ENCODE results near the gene DPM2. TPM values are rescaled to one million over a fixed set of nuclear protein-coding genes. Genes with fewer than 3 reads are reported as not detected.

Gene DPM2
- total and polyA plus RNA-seq, 2 experiments from 2014 or later = 19.2 to 57.1 TPM

- no peak for DNase-seq (ENCODE audit: low spot score)
- no peak overlapping the region for H3K4me3 ChIP-seq
- peak overlapping the region; percentile 81 for H2AFZ ChIP-seq
- 40% methylated on average over 14 of the region's 25 CpGs for WGBS (ENCODE audit: low lambda C conversion rate, missing lambda C conversion rate)
- H3K27ac ChIP-seq = peak overlapping the region; percentile 70
- TF ChIP-seq EZH2phosphoT487 (IDR thresholded peaks at IDR 0.05; ENCODE audit: low read depth, severe bottlenecking, unreplicated experiment) (no peak), EZH2 (IDR thresholded peaks at IDR 0.05; ENCODE audit: borderline replicate concordance) (no peak), CTCF (IDR thresholded peaks at IDR 0.05; ENCODE audit: poor library complexity) (no peak)
- no peaks in the 10 kb centered on the region for H3K36me3 ChIP-seq (replicated peaks; ENCODE audit: insufficient read depth, low read depth)
- H3K79me2 ChIP-seq = peaks cover 21% of the 10 kb centered on the region
- H3K9me2 ChIP-seq (replicated peaks; ENCODE audit: insufficient read depth) = no peaks in the 10 kb centered on the region
- H3K9me3 ChIP-seq (ENCODE audit: low read depth) = no peaks in the 10 kb centered on the region
- H3K27me3 ChIP-seq = no peaks in the 10 kb centered on the region
- no peaks in the 10 kb centered on the region for H4K20me1 ChIP-seq (ENCODE audit: insufficient read depth, poor library complexity, severe bottlenecking)
- H3K4me2 ChIP-seq = peak overlapping the region; percentile 97
- peaks cover 25% of the 10 kb centered on the region for H3K4me1 ChIP-seq (ENCODE audit: insufficient read depth)
Measured at GRCh38 chr9:127938298-127938690, 640 bp upstream of the DPM2 start.

GRCh38 chr9:127937056-127937387 lies 632 bp downstream of the DPM2 start:
- H4K20me1 ChIP-seq (ENCODE audit: insufficient read depth, poor library complexity, severe bottlenecking) = no peaks in the 10 kb centered on the region
- WGBS (ENCODE audit: low lambda C conversion rate, missing lambda C conversion rate) = 20% methylated on average over 7 of the region's 7 CpGs
- DNase-seq (ENCODE audit: low spot score) = no peak

GRCh38 chr9:127936347-127936852 lies 1.3 kb downstream of the DPM2 start:
- WGBS (ENCODE audit: low lambda C conversion rate, missing lambda C conversion rate) = 85% methylated on average over 14 of the region's 14 CpGs
- Histone ChIP-seq H3K4me2 (peak overlapping the region; percentile 97), H3K27ac (no peak overlapping the region), H3K4me3 (no peak overlapping the region), H3K79me2 (peaks cover 21% of the 10 kb centered on the region), H2AFZ (no peak overlapping the region), H4K20me1 (ENCODE audit: insufficient read depth, poor library complexity, severe bottlenecking) (no peaks in the 10 kb centered on the region), H3K4me1 (ENCODE audit: insufficient read depth) (peaks cover 22% of the 10 kb centered on the region), H3K9me2 (replicated peaks; ENCODE audit: insufficient read depth) (no peaks in the 10 kb centered on the region), H3K9me3 (ENCODE audit: low read depth) (no peaks in the 10 kb centered on the region), H3K36me3 (replicated peaks; ENCODE audit: insufficient read depth, low read depth) (no peaks in the 10 kb centered on the region), H3K27me3 (no peaks in the 10 kb centered on the region)
- TF ChIP-seq EZH2phosphoT487 (IDR thresholded peaks at IDR 0.05; ENCODE audit: low read depth, severe bottlenecking, unreplicated experiment) (no peak), CTCF (IDR thresholded peaks at IDR 0.05; ENCODE audit: poor library complexity) (no peak), EZH2 (IDR thresholded peaks at IDR 0.05; ENCODE audit: borderline replicate concordance) (no peak)
- no peak for DNase-seq (ENCODE audit: low spot score)

More at GRCh38 chr9:127937056-127937387, 632 bp downstream of the DPM2 start:
- peaks cover 22% of the 10 kb centered on the region for H3K4me1 ChIP-seq (ENCODE audit: insufficient read depth)
- peaks cover 21% of the 10 kb centered on the region for H3K79me2 ChIP-seq
- no peaks in the 10 kb centered on the region for H3K9me3 ChIP-seq (ENCODE audit: low read depth)
- H3K27ac ChIP-seq = peak overlapping the region; percentile 38
- H3K4me3 ChIP-seq = peak overlapping the region; percentile 39
- H3K4me2 ChIP-seq = peak overlapping the region; percentile 97
- peak overlapping the region; percentile 51 for H2AFZ ChIP-seq
- H3K27me3 ChIP-seq = no peaks in the 10 kb centered on the region
- TF ChIP-seq CTCF (IDR thresholded peaks at IDR 0.05; ENCODE audit: poor library complexity) (no peak), EZH2phosphoT487 (IDR thresholded peaks at IDR 0.05; ENCODE audit: low read depth, severe bottlenecking, unreplicated experiment) (no peak), EZH2 (IDR thresholded peaks at IDR 0.05; ENCODE audit: borderline replicate concordance) (no peak)
- no peaks in the 10 kb centered on the region for H3K9me2 ChIP-seq (replicated peaks; ENCODE audit: insufficient read depth)
- H3K36me3 ChIP-seq (replicated peaks; ENCODE audit: insufficient read depth, low read depth) = no peaks in the 10 kb centered on the region
